ENCODE data around the gene STARD5.

- TF ChIP-seq CTCF (IDR thresholded peaks at IDR 0.05) (no peak), POLR2A (IDR thresholded peaks at IDR 0.05) (no peak)
These were observed 37.3 kb downstream of the STARD5 start for GRCh38 chr15:81286621-81287121.

Data from tibial nerve (tissue), 3 donors.